H1 (cell line): Measurements from ENCODE around the gene ANKS1B. TPM values are rescaled to one million over a fixed set of nuclear protein-coding genes. Genes with fewer than 3 reads are reported as not detected.

Experiments used
- CTCF ChIA-PET: fragments of 300-600 bp; sonication (Branson Sonifier 250); formaldehyde crosslinking; loops from one replicate; lab custom pipeline; 2021; ENCODE audit not compliant: partially characterized antibody; lab: Charles Lee
- POLR2A ChIA-PET: fragments of 300-600 bp; sonication (Branson Sonifier 250); formaldehyde crosslinking; loops from one replicate; lab custom pipeline; 2021; ENCODE audit warnings: inconsistent platforms; ENCODE audit not compliant: partially characterized antibody; lab: Charles Lee
- DNase-seq, 2 experiments: peaks; one replicate each; pipeline versions ENCODE4 v3.0.0 to v3.0.0-alpha.2; 2010 to 2022; ENCODE audit warnings: low spot score in 2 of 2, low read depth in 1 of 2, mixed read lengths in 1 of 2
- FAIRE-seq: peaks from 2 replicates; lab custom pipeline; 2011; peaks lifted over from hg19 to GRCh38; lab: Jason Lieb, UNC
- H2AFZ ChIP-seq: 2 replicates; pipeline ENCODE4 v1.8.1; 2012; ENCODE audit warnings: low read length, inconsistent platforms
- H2AK5ac ChIP-seq: 2 replicates; pipeline ENCODE4 v1.6.1; 2013; ENCODE audit warnings: low read depth, low read length
- H2BK120ac ChIP-seq: replicated peaks from 2 replicates; pipeline ENCODE3; 2013; ENCODE audit warnings: low read depth, low read length, inconsistent platforms
- H2BK12ac ChIP-seq: 2 replicates; pipeline ENCODE4 v1.6.1; 2013; ENCODE audit warnings: low read depth, low read length
- H2BK15ac ChIP-seq: 2 replicates; pipeline ENCODE4 v1.6.1; 2013; ENCODE audit warnings: low read length
- H2BK20ac ChIP-seq: 2 replicates; pipeline ENCODE4 v1.6.1; 2013; ENCODE audit warnings: low read length
- H2BK5ac ChIP-seq: 2 replicates; pipeline ENCODE4 v1.6.1; 2013; ENCODE audit warnings: low read depth, low read length
- H3K14ac ChIP-seq: 2 replicates; pipeline ENCODE4 v1.6.1; 2013; ENCODE audit warnings: inconsistent platforms; ENCODE audit not compliant: insufficient read length
- H3K18ac ChIP-seq: 2 replicates; pipeline ENCODE4 v1.6.1; 2013; ENCODE audit warnings: low read length; ENCODE audit errors: extremely low read depth
- H3K23ac ChIP-seq: 2 replicates; pipeline ENCODE4 v1.6.1; 2013; ENCODE audit warnings: inconsistent platforms; ENCODE audit not compliant: insufficient read length
- H3K23me2 ChIP-seq: 2 replicates; pipeline ENCODE4 v1.6.1; 2013; ENCODE audit warnings: low read depth, low read length
- H3K27ac ChIP-seq: 2 replicates; pipeline ENCODE4 v1.6.1; 2011; ENCODE audit warnings: low read depth, low read length, inconsistent platforms
- H3K27me3 ChIP-seq, 4 experiments: replicated peaks in 1 of 4; 1 replicate in 1 of 4; 2 replicates in 3 of 4; pipeline versions ENCODE4 v1.6.1 to v1.8.1; 2011 to 2013; ENCODE audit warnings: low read length in 3 of 4, mild to moderate bottlenecking in 3 of 4, inconsistent platforms in 2 of 4, mixed read lengths in 2 of 4, moderate library complexity in 1 of 4; ENCODE audit not compliant: control insufficient read depth in 3 of 4, insufficient read depth in 3 of 4; ENCODE audit errors: extremely low read depth in 1 of 4
- H3K36me3 ChIP-seq, 4 experiments: 2 replicates each; pipeline versions ENCODE4 v1.6.1 to v1.8.1; 2011 to 2013; ENCODE audit warnings: mild to moderate bottlenecking in 4 of 4, low read length in 3 of 4, moderate library complexity in 2 of 4, control low read depth in 1 of 4, inconsistent platforms in 1 of 4; ENCODE audit not compliant: insufficient read depth in 4 of 4, control insufficient read depth in 2 of 4
- H3K4ac ChIP-seq: replicated peaks from 2 replicates; pipeline ENCODE3; 2013; ENCODE audit warnings: low read length, low read depth, mixed read lengths, inconsistent platforms; ENCODE audit not compliant: insufficient read length
- H3K4me1 ChIP-seq, 4 experiments: replicated peaks in 1 of 4; 1 replicate in 1 of 4; 2 replicates in 3 of 4; pipeline versions ENCODE4 v1.6.1 to v1.8.1; 2011 to 2013; ENCODE audit warnings: low read length in 3 of 4, inconsistent platforms in 2 of 4, mixed read lengths in 1 of 4; ENCODE audit not compliant: insufficient read depth in 4 of 4, control insufficient read depth in 3 of 4
- H3K4me2 ChIP-seq, 2 experiments: 2 replicates each; pipeline versions ENCODE4 v1.6.1 to v1.8.1; 2011 to 2013; ENCODE audit warnings: low read depth in 2 of 2, low read length in 2 of 2, control low read depth in 1 of 2, inconsistent platforms in 1 of 2, mild to moderate bottlenecking in 1 of 2; ENCODE audit not compliant: insufficient read depth in 1 of 2
- H3K4me3 ChIP-seq, 4 experiments: fragments of 200-600, 300-600 bp in 1 of 4; sonication (generic), shearing (Covaris generic), sonication (Bioruptor Twin) in 1 of 4; 2 replicates each; pipeline versions ENCODE4 v1.5.1 to v1.8.1; 2011 to 2016; ENCODE audit warnings: low read length in 4 of 4, low read depth in 3 of 4, control low read depth in 2 of 4, inconsistent platforms in 2 of 4, mild to moderate bottlenecking in 2 of 4, mixed read lengths in 1 of 4, moderate library complexity in 1 of 4; ENCODE audit not compliant: insufficient read depth in 2 of 4; ENCODE audit errors: extremely low read depth in 1 of 4
- H3K56ac ChIP-seq: replicated peaks from 2 replicates; pipeline ENCODE3; 2013; ENCODE audit warnings: low read depth, mild to moderate bottlenecking, mixed read lengths, low read length, inconsistent platforms; ENCODE audit not compliant: insufficient read length
- H3K79me1 ChIP-seq: 2 replicates; pipeline ENCODE4 v1.6.1; 2013; ENCODE audit warnings: low read depth, low read length, control low read depth
- H3K79me2 ChIP-seq, 2 experiments: 2 replicates each; pipeline versions ENCODE4 v1.6.1 to v1.8.1; 2012 to 2013; ENCODE audit warnings: low read length in 2 of 2, mild to moderate bottlenecking in 2 of 2, inconsistent platforms in 1 of 2; ENCODE audit not compliant: insufficient read depth in 2 of 2, control insufficient read depth in 1 of 2
- H3K9ac ChIP-seq, 4 experiments: replicated peaks in 1 of 4; 1 replicate in 1 of 4; 2 replicates in 3 of 4; pipeline versions ENCODE4 v1.6.1 to v1.8.1; 2011 to 2013; ENCODE audit warnings: low read depth in 3 of 4, low read length in 3 of 4, control low read depth in 2 of 4, mild to moderate bottlenecking in 2 of 4, moderate library complexity in 2 of 4, inconsistent platforms in 1 of 4; ENCODE audit errors: extremely low read depth in 1 of 4
- H3K9me3 ChIP-seq, 2 experiments: 2 replicates each; pipeline versions ENCODE4 v1.6.1 to v1.8.1; 2012 to 2013; ENCODE audit warnings: mild to moderate bottlenecking in 2 of 2, moderate library complexity in 2 of 2, control low read depth in 1 of 2, inconsistent platforms in 1 of 2, low read depth in 1 of 2, low read length in 1 of 2, mixed read lengths in 1 of 2; ENCODE audit not compliant: insufficient read depth in 2 of 2
- H4K20me1 ChIP-seq, 2 experiments: replicated peaks in 1 of 2; 2 replicates each; pipeline versions ENCODE3 to v1.8.1; 2011 to 2013; ENCODE audit warnings: inconsistent platforms in 2 of 2, low read length in 2 of 2, mild to moderate bottlenecking in 1 of 2; ENCODE audit not compliant: insufficient read depth in 2 of 2, control insufficient read depth in 1 of 2
- H4K5ac ChIP-seq: 2 replicates; pipeline ENCODE4 v1.6.1; 2013; ENCODE audit warnings: low read length, low read depth, mixed read lengths, inconsistent platforms; ENCODE audit not compliant: insufficient read length
- H4K8ac ChIP-seq: 2 replicates; pipeline ENCODE4 v1.8.0; 2013; ENCODE audit warnings: mild to moderate bottlenecking, moderate library complexity, low read length, inconsistent platforms; ENCODE audit not compliant: insufficient read depth; ENCODE audit errors: extremely low read depth
- H4K91ac ChIP-seq: replicated peaks from 2 replicates; pipeline ENCODE3; 2013; ENCODE audit warnings: low read length, mixed read lengths, inconsistent platforms; ENCODE audit not compliant: insufficient read length
- EZH2 ChIP-seq: fragments of 200-600 bp; sonication (generic); IDR thresholded peaks from 2 replicates; pipeline ENCODE4 v1.7.1; 2012; ENCODE audit warnings: low read depth, mild to moderate bottlenecking, moderate library complexity, low read length, inconsistent platforms; ENCODE audit not compliant: severe bottlenecking
- POU5F1 ChIP-seq: IDR thresholded peaks from 2 replicates; pipeline ENCODE4 v1.6.1; 2011; ENCODE audit warnings: low read depth, mild to moderate bottlenecking, low read length, moderate library complexity
- TBP ChIP-seq: IDR thresholded peaks from 2 replicates; pipeline ENCODE4 v1.6.1; 2011; ENCODE audit warnings: low read depth, low read length, improper control_type of control experiment
- polyA plus RNA-seq, 7 experiments: library from polyadenylated mRNA; depleted of rRNA in 3 of 7; stranded (reverse) in 5 of 7; unstranded in 2 of 7; fragments of >200 nt in 5 of 7; fragments of 200-250 nt in 2 of 7; gene quantifications; 1 replicate in 5 of 7; 2 replicates in 1 of 7; 4 replicates in 1 of 7; pipeline versions ENCODE4 v1.2.1 to v1.2.3, GENCODE V29; 2011 to 2013; ENCODE audit warnings: missing spikeins in 2 of 7, mixed read lengths in 2 of 7
- total RNA-seq: library from RNA; stranded (reverse); fragmentation: NEBNext Ultra II Directional; extraction: Animal tissue kit (Norgen Biotek cat#: 25700); gene quantifications from 2 replicates; pipeline ENCODE4 v1.2.1, GENCODE V29; 2021

Gene ANKS1B
- total and polyA plus RNA-seq, 2 of the 8 experiments (the other 6 are each of a cell fraction or from before 2014, with no cell fraction given), result 2.7 to 6.1 TPM

- Histone ChIP-seq H3K4me3 (no peak overlapping the region), H2BK20ac (no peak overlapping the region), H3K9ac (no peak overlapping the region), H4K8ac (no peak overlapping the region), H3K27ac (no peak overlapping the region), H4K91ac (no peak overlapping the region), H2AK5ac (no peak overlapping the region), H2BK5ac (no peak overlapping the region), H4K20me1 (no peaks in the 10 kb centered on the region), H2BK12ac (no peak overlapping the region), H3K79me1 (no peaks in the 10 kb centered on the region), H3K23me2 (no peaks in the 10 kb centered on the region), H3K56ac (no peak overlapping the region), H3K9me3 (no peaks in the 10 kb centered on the region), H3K4me2 (no peak overlapping the region), H2AFZ (no peak overlapping the region), H3K23ac (no peak overlapping the region), H2BK120ac (no peak overlapping the region), H3K4me1 (no peaks in the 10 kb centered on the region; a peak in 1 of 7 replicates), H3K14ac (no peak overlapping the region), H4K5ac (no peak overlapping the region), H3K4ac (no peak overlapping the region), H3K18ac (no peak overlapping the region), H2BK15ac (no peak overlapping the region), H3K36me3 (no peaks in the 10 kb centered on the region), H3K27me3 (no peaks in the 10 kb centered on the region), H3K79me2 (no peaks in the 10 kb centered on the region)
- POLR2A ChIA-PET, result no interaction called here
- TF ChIP-seq POU5F1, result no peak
- TF ChIP-seq TBP, result no peak
- TF ChIP-seq EZH2, result no peak
- CTCF ChIA-PET, result no interaction called here
- FAIRE-seq (no peak), DNase-seq (no peak)
Measured at GRCh38 chr12:99444859-99445316, 539.8 kb downstream of the ANKS1B start.
